Measurements from ENCODE around the gene FA2H. TPM values are rescaled to one million over a fixed set of nuclear protein-coding genes. Genes with fewer than 3 reads are reported as not detected.
"Not testable (repeated sequence)": the region's sequence is repeated elsewhere in the genome, so short reads cannot be mapped to it uniquely, and the experiment has no call there.

FA2H gene
- polyA plus RNA-seq, 3 donors, result 2.6 to 3.7 (median 2.9) TPM

- no peak for DNase-seq (ENCODE audit: extremely low read depth in 1 of 11, low read depth in 9 of 11, low spot score in 4 of 11)
These were observed 635 bp upstream of the FA2H start for GRCh38 chr16:74775255-74775654.

GRCh38 chr16:74773446-74774222, 986 bp downstream of the FA2H start:
- no peak for DNase-seq (ENCODE audit: extremely low read depth in 1 of 11, low read depth in 9 of 11, low spot score in 4 of 11)

DNA sequence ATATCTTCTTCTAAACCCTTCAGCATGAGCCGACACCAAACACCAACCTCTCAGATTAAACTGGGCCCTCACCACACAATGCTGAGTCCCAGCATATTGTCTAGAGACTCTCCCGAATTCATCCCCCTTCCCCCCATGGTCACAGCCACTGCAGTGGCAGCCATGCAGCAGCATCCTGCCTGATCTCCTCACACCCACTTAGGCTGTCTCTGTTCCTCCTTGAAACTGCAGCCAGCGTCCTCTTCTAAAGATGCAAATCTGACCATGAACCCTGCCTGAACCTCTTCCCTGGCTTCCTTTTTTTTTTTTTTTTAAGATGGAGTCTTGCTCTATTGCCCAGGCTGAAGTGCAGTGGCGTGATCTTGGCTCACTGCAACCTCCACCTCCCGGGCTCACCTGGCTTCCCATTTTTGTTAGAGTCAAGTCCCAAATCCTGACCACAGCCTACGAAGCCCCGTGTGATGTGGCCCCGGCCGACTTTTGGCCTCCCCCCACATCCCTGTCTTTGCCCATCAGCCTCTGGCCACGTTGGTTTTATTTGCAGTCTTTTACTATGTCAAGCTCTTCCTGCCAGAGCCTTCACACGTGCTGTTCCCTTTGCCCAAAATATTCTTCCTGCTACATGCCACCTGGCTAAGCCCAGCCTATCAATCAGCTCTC, 2.8 kb downstream of the FA2H start:
- no peak for DNase-seq (ENCODE audit: extremely low read depth in 1 of 11, low read depth in 9 of 11, low spot score in 4 of 11)

- no peak for DNase-seq (ENCODE audit: extremely low read depth in 1 of 11, low read depth in 9 of 11, low spot score in 4 of 11)
These were observed 3.6 kb downstream of the FA2H start for GRCh38 chr16:74770831-74771526.

DNA sequence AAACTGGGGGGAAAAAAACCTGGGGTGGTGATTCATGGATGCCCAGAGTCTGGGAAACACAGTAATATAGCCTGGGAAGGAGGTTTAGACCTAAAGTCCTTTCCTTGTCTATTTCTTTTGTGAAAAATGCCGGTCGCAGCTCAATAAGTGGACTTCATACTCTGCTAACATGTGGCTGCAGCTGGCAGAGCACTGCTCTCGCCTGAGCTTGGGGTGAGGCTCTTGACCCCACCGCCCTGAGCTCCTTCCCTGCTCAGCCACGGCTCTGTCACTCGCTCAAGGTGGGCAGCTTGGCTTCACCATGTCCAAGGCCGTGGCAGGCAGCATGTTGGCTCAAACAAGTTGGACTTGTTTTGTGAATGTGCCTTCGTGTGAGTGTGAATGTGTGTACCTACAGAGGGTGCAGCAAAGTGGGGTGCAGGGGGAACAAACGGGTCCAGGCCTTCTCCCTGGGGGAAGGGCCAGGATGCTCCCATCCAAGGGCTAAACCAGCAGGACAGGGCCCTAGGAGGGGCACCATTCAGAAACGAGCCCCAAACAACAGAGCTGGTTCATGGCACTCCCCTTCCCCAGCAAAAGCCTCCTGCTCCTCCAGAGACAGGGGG, 4.9 kb downstream of the FA2H start:
- DNase-seq (ENCODE audit: extremely low read depth in 1 of 11, low read depth in 9 of 11, low spot score in 4 of 11), result no peak

DNA sequence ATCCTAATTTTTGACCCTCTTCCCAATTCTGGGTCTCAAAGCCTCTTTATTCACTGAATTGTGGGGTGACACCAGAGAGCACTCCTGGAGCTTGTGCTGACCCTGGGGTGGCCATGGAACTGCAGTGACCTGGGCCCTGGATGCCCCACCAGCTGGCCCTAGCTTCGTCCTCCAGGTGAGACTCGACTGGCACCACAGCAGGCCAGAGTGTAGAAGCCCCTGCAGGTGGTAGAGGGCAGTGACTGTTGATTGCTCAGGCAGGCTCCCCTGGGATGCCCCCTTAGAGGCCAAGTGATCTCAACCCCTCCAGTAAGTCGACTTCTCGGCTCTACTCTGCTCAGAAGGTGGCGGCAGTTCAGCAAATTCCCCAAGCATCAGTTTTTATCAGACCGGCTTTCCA, 6.4 kb downstream of the FA2H start:
- no peak for DNase-seq (ENCODE audit: extremely low read depth in 1 of 11, low read depth in 9 of 11, low spot score in 4 of 11)

GRCh38 chr16:74767749-74768148, 6.9 kb downstream of the FA2H start:
- no peak for DNase-seq (ENCODE audit: extremely low read depth in 1 of 11, low read depth in 9 of 11, low spot score in 4 of 11)

GRCh38 chr16:74766729-74767128, 7.9 kb downstream of the FA2H start:
- no peak for DNase-seq (ENCODE audit: extremely low read depth in 1 of 11, low read depth in 9 of 11, low spot score in 4 of 11)

- DNase-seq (ENCODE audit: extremely low read depth in 1 of 11, low read depth in 9 of 11, low spot score in 4 of 11), result not testable (repeated sequence)
These were observed 10.4 kb downstream of the FA2H start for GRCh38 chr16:74764184-74764583.

GRCh38 chr16:74761665-74762064, 13.0 kb downstream of the FA2H start:
- no peak for DNase-seq (ENCODE audit: extremely low read depth in 1 of 11, low read depth in 9 of 11, low spot score in 4 of 11)

DNA sequence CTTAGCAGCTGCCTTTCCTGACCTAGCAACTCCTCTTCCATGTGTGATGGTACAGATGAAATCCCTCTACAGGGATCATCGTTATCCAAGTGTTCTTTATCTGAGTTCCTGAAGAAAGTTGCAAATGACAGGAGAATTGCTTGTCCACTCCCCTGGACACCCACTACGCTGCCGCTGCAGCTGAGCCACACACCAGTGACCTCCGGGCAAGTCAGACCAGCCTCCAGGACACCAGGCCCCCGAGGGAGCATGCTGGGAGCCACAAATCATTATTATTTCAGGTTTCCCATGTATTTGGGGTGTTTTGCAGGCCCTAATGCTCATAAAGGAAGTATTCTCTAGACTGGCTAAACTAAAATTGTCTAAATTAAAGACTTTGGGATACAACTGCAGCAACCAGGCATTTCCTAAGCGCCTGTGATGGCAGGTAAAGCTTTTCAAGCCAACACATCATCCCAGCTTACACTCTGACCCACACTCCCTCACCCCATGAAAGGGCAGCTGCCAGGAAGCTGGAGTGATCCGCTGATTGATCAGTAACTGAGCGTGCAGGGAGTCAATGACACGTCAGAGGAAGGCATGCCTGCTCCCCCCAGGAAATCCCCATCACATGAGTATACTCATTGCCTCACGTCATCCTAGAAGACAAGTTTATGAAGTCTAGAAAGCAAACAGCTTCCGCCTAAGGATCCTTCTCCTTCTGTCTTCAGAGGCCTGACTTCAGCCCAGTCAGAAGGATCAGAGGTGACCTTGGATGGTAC, 14.4 kb downstream of the FA2H start:
- DNase-seq (ENCODE audit: extremely low read depth in 1 of 11, low read depth in 9 of 11, low spot score in 4 of 11), result no peak

DNA sequence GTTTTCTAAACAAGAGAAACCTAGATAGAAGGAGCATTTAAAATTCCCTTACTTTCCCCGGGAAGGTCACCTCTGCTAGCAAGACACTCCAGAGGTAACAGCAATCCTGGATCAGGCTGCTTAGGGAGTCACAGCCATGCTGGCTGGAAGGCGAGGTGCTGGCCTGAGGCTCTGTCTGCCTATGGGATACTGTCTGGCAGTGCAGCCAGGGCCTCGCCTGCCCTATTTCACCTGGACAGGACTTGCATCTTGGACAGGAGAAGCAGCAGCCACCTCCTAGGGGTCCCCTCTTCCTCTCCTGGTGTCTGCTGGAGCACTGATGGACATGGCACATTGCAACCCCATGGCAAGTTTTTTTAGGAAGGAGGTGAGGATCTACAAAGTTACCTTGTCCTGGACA, 15.1 kb downstream of the FA2H start:
- no peak for DNase-seq (ENCODE audit: extremely low read depth in 1 of 11, low read depth in 9 of 11, low spot score in 4 of 11)

DNA sequence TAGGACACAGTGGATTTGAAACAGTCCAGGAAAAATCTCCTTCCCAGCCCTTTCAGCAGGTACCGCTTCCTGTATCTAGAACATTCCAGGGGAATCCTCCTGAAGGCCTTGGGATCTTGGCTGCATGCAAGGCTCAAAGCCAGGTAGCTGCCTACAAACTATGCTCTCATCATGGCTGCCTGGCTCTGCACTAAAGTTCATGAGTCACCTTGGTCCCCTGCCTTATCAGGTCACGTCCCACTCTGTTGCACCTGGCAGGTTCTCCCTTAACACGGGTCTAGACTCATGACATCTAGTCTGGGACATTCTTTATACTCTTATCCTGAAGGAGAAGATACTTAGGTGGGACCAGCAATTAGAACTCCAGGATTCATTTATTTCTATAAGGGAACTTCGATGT, 15.8 kb downstream of the FA2H start:
- DNase-seq (ENCODE audit: extremely low read depth in 1 of 11, low read depth in 9 of 11, low spot score in 4 of 11), result no peak

GRCh38 chr16:74757349-74757748, 17.3 kb downstream of the FA2H start:
- no peak for DNase-seq (ENCODE audit: extremely low read depth in 1 of 11, low read depth in 9 of 11, low spot score in 4 of 11)

DNA sequence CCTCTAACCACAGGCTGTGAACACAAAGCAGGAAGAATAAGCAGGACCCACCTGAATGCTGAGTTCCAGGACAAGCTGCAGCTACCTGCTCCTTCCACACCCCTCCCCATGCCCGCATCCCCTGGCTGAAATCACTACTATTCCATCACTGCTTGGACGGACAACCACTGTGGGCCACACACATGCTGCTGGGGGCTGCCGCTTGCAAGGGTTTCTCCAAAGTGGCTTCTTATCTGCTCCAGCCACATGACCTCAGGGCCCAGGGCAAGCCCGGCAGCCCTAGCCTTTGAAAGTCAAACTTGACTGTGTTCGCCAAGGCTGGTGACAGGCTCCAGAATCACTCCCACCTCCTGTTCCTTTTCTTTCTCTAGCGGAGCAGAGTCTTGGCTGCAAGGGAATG, 18.4 kb downstream of the FA2H start:
- no peak for DNase-seq (ENCODE audit: extremely low read depth in 1 of 11, low read depth in 9 of 11, low spot score in 4 of 11)

DNA sequence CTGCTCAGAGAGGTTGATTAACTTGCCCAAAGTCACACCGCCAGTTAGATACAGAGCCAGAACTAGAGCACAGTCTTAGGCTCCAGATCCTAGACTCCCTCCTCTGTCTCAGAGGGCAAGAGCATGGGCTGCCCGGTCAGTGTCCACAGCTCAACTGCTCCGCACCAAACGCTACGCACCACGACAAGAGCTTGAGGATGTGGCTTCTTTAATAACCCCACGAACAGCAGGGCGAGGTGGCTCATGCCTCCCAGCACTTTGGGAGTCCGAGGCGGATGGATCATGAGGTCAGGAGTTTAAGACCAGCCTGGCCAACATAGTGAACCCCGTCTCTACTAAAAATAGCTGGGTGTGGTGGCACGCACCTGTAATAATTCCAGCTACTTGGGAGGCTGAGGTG, 21.4 kb downstream of the FA2H start:
- DNase-seq (ENCODE audit: extremely low read depth in 1 of 11, low read depth in 9 of 11, low spot score in 4 of 11), result no peak

DNA sequence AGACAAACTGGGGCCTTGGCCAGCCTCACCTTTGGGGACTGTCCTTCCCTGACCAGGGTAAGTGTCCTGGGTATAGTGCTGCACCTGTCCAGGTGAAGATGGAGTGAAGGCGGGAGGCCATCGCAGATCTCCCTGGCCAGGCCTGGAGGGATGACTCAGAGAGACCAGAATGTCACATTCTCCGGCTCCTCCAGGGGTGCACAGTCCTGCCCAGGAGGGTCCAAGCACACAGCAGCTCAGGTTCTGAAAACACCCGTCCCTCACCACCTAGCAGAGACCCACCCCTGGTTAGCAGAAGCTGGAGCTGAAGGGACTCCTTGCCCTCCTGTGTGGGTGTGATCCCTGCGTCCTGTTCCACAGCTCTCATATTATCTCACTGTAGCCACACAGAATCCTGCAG, 21.9 kb downstream of the FA2H start:
- no peak for DNase-seq (ENCODE audit: extremely low read depth in 1 of 11, low read depth in 9 of 11, low spot score in 4 of 11)

- DNase-seq (ENCODE audit: extremely low read depth in 1 of 11, low read depth in 9 of 11, low spot score in 4 of 11), result no peak
These were observed 22.4 kb downstream of the FA2H start for GRCh38 chr16:74752258-74752657.

DNA sequence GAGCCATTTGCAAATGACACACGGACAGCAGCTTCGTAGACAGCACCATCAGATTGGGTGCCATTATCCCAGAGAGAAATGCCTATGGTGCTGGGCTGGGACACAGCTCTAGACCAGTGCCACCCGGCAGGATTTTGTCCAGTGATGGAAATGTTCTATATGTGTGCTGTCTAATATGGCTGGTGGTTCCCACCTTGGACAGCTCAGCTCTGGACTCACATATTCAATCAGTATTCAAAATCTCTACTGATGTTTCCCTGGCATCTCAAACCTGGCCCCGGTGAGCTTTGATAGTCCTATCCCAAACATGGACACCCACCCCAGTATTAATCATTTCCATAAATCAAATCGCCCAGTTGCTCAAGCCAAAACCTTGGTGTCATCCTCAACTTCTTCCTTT, 23.0 kb downstream of the FA2H start:
- no peak for DNase-seq (ENCODE audit: extremely low read depth in 1 of 11, low read depth in 9 of 11, low spot score in 4 of 11)
